SK-N-MC (cell line): ENCODE data around the gene MOV10L1.

ENCODE experiments used
- EZH2 ChIP-seq: fragments of 200-600 bp; sonication (generic); IDR thresholded peaks from one replicate; pipeline ENCODE4 v1.6.1; 2017; ENCODE audit warnings: antibody characterized with exemption
- FOXP2 ChIP-seq: optimal IDR thresholded peaks from 2 replicates; pipeline ENCODE3; 2011; ENCODE audit warnings: mild to moderate bottlenecking, moderate library complexity; ENCODE audit not compliant: insufficient read depth; ENCODE audit errors: extremely low read length, control extremely low read depth
- POLR2AphosphoS5 ChIP-seq: IDR thresholded peaks from 2 replicates; pipeline ENCODE4 v1.6.1; 2012; ENCODE audit warnings: mild to moderate bottlenecking, low read depth, low read length, borderline replicate concordance

GRCh38 chr22:50144005-50144614 lies 54.3 kb downstream of the MOV10L1 start:
- no peak for TF ChIP-seq POLR2AphosphoS5
- TF ChIP-seq EZH2, result no peak
- no peak for TF ChIP-seq FOXP2
